Erythroblast (primary cell): ENCODE results near the gene MPRIP.

Experiments used
- GATA1 ChIP-seq: IDR thresholded peaks from 2 replicates; pipeline ENCODE4 v1.6.1; 2011; ENCODE audit warnings: low read depth, mild to moderate bottlenecking, control low read depth, low read length, moderate library complexity
- POLR2A ChIP-seq: IDR thresholded peaks from 2 replicates; pipeline ENCODE4 v1.6.1; 2011; ENCODE audit warnings: mild to moderate bottlenecking, low read length

GRCh38 chr17:17175340-17175739 lies 133.1 kb downstream of the MPRIP start:
- no peak for TF ChIP-seq POLR2A
- no peak for TF ChIP-seq GATA1
